HG02981 (cell line): ENCODE results near the gene MPZL3.
A peak's percentile ranks its signal among the peaks of the same experiment; 100 is the strongest.

Experiments used
- ATAC-seq: cut with Tn5 transposase; IDR thresholded peaks from one replicate; pipeline ENCODE4 v1.9.1; 2021; ENCODE audit warnings: mild to moderate bottlenecking, moderate library complexity; ENCODE audit not compliant: unreplicated experiment

MPZL3 gene

DNA sequence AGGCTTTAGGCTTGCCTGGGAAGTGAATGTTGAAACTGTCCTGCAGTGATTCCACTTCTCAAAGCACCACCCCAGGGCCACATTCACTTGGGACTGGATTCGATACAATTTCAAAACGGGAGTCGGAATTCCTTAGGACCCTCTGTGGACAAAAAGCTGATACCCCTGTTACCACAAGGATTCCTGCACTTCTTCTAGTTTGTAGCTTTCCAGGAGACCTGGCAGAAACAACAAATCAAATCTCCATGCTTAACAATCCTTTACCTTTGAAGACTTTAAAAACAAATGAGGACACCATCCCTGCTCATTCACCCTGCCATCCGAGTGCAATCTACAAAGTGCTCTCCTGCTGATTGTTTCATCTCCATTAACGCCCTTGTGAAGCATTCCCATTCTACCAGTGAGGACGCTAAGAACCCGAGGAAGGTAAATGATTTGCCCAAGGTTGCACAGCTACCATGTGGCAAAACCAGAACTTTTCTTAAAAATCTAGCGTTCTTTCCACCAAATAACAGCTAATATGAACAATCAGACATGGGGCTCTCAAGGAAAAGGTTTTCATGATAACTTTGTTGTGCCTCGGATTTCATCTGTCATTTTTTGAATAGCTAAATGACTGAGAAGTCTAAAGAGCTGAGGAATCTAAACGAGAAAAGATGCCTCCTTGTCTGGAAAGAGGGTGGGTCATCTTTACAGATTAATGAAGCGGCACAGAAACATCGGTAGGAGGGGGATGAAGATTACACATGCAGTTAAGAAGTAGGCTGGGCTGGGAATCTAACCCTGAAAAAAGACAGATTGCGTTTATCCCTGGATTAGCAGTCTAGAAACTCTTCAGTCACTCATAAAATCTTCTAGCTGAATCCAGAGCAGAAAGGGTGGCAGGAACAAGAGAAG, 12.7 kb upstream of the MPZL3 start:
- no peak for ATAC-seq

DNA sequence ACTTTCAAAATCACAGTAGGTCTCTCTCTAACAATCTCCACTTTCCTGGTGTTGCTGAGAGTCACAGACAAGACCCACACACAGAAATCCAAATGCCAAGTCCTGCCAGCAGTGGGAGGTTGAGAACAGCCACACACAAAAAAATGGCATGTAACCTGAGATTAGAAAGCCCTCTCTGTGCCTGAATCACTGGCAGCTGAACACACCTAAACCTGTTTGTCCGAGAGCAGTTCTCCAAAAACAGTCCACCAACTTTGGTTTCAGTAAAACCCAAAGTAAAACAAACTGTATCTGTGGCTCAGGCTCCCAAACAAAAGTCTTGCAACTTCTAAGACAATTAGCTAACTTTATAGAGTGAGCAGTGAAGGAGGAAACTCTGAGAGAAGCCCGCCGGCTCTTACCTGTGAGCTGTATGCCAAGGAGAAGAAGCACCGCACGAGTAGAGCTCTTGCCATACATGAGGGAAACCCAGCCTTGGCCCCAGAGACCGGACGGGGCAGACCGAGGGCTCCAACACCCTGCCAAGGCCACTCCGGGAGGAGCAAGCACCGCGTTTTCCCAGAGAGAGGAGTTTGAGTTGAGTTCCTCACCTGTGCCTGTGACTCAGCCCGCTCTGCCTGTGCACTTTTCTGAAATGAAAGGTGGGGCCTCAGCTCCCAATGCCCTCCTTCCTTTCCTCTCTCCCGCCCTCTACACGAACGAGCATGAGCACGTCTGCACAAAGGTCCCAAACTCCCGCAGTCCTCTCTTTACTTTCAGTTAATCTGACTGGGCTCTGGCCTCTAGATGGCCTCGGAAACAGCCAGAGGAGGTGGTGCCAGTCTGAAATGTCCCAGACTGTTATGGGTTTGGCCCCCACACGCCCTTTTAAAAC, 11.8 kb upstream of the MPZL3 start, which contains the start of gene MPZL2:
Gene MPZL2, minus strand, starts transcription at position 603 of the 874 bp plus-strand sequence. Its CDS starts 144 bp downstream, at position 459.
- no peak for ATAC-seq

DNA sequence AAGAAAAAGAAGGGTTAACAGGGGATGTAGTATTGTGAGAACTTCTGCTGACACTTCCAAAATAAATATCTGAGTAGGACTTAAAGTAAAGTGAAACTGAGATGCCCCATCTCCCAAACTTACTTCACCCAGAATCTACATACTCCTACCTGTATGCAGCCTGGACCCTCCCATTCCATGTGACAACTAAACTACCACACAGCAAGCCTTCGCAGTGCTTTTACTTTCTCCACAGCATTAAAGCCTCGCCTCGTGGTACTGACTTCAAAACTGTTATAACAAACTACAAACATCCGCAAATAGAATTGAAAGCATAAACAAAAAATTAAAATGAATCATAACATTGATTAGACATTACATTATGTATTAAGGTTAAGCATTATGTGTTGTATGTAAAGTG, 10.9 kb upstream of the MPZL3 start:
- ATAC-seq: no peak

DNA sequence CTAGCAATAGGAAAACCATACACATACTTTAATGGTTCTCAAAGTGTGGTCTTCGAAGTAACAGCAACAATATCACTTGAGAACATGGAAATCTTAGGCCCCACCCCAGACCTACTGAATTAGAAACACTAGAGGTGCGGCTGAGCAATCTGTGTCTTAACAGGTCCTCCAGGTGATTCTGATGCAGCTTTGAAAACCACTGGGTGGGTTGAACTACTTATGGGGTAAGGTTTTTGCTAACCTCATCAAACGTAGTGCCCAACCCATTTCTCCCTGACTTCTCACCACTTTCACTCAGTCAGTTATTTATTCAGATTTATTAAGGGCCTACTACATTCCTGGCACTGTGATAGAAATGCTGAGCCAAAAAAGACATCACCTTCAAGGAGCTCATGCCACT, 8.2 kb upstream of the MPZL3 start:
- no peak for ATAC-seq

DNA sequence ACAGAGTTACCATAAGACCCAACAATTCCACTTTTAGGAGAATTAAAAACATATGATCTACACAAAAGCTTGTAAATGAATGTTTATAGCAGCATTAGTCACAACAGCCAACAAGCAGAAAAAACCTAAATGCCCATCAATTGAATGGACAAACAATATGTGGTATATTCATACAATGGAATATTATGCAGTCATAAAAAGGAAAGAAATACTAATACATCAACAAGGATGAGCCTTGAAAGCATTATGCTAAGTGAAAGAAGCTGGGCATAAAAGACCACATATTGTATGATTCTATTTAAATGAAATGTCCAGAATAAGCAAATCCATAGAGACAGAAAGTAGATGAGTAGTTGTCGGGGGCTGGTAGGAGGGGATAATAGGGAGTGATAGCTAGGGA, 7.0 kb upstream of the MPZL3 start:
- ATAC-seq: no peak

DNA sequence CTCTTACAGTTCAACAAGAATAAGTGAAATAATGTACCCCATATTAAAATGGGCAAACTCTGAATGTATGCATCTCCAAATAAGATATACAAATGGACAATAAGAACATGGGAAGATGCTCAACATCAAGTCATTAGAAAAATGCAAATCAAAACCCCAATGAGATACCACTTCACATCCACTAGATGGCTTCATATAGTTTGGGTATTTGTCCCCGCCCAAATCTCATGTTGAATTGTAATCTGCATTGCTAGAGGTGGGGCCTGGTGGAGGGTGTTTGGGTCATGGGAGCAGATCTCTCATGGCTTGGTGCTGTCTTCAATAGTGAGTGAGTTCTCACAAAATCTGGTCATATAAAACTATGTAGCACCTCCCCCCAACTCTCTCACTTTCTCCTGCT, 6.2 kb upstream of the MPZL3 start:
- no peak for ATAC-seq

DNA sequence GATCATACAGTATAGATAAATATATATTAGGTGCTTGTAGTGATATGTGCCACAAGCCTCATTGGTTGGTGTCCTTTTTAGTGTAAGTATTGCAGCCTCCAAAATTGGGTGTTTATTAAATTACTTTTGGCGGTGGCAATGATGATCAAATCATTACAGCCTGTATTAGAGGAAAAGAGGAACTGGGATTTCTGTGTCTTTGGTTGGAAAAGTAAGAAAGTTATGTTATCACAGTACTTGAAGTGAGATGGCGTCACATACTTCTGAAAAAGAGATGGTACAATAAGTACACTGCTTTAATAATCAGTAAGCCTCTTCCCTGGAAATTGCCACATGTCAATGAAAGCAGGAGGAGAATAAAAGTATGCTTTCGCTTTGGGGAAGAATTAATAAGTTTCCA, 523 bp upstream of the MPZL3 start:
- peak; percentile 17 for ATAC-seq

DNA sequence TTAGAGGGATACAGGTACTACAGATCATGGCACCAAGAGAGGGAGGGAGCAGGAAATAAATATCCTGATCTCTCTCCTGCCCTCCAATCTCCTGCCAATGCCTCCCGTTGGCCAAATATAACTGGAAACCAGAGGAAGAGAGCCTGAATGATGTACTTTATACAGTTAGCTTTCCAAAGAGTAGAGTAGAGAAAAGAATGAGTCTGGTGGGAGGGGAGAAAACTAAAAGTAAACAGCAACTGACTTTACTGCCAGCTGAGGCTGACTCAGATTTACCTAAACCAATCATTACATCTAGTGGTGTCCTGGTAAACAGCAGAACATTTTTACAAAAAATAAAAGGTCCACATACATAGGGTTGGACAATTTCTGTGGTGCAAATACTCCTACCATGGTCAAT, 5.1 kb downstream of the MPZL3 start:
- ATAC-seq: no peak

DNA sequence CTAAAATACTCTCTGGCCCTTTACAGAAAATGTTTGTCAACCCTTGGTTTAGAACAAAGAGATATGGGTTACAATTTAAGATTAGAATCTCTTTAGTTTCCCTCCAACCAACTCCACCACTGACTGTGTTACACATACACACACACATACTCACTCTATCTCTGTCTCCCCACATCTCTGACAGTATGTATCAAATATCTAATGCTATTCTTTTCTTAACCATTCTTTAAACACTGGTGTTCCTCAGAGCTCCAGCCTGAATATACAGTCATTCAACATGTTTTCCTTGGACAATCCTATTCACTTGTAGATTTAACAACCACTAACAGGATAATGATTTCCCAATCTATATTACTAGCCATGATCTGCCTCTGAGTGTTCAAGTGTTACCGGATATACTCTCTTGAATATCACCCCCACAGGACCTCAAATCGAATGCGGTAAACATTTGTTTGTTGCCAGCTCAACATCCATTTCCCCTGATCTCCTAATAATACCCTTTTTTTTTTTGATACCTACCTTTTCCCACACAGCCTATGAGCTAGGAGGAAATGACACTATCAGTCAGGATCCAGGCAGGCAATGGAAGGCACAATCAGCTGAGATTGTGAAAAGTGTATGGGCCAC, 6.1 kb downstream of the MPZL3 start:
- no peak for ATAC-seq

DNA sequence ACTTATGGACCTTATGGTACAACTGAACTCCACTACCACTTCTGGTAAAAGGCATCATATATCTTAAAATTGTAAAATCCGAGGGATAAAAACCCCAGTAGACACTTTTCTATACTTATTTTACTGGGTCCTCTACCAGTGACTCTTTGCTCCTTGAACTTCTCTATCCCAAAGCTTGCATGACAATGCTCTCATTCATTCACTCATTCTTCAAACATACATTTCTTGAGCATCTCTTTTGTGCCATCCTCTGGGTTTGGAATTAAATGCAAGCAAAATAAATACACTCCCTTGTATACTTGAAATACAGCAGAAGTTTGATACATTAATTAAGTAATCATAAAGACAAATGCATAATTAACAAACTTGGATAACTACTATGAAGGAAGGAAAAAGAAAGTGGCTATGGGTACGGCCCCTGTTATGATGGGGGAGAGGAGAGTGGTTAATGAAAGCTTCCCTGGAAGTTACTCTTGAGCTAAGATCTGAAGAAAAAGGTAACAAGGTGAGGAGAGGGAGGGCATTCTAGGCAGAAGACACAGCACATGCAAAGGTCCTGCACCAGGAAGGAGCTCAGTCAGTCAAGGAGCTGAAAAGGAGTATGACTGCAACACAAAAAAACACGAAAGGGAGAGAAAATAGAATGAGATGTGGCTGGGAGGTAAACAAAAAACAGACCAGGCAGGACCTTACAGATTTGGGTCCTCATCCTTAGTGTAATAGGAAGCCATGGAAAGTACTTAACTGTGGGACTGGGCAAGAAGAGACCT, 8.0 kb downstream of the MPZL3 start:
- no peak for ATAC-seq

DNA sequence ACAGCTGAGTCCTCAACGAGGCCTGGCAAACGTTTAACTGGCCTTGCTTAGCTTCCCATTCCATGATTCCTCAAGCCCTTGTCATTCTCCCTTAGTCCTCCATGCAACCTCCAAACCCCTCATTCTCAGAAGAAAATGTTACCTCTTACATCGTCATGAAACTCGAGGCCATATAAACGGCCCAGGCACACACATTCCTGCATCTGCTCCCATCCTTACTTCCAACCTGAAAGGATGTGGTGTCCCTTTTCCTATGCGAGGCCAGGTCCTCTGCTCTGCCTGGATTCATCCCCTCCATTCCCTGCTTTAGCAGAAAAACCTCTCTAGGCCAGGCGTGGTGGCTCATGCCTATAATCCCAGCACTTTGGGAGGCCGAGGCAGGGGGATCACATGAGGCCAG, 9.0 kb downstream of the MPZL3 start:
- ATAC-seq: no peak

DNA sequence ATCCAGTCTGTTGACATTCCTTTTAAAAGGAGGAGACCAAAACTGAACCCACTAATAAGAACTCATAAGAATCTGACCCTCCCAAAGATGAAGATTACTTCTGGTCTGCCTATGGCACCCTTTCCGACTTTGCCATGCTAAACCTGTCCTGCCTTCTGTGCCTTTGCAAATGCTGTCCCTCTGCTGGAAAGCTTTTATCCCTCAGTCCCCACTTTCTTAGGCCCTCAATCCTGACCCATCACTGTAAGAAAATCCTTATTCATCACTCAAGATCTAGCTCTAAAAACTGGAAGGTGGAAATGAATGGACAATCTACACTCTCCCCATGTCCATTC, 10.4 kb downstream of the MPZL3 start:
- ATAC-seq: no peak

DNA sequence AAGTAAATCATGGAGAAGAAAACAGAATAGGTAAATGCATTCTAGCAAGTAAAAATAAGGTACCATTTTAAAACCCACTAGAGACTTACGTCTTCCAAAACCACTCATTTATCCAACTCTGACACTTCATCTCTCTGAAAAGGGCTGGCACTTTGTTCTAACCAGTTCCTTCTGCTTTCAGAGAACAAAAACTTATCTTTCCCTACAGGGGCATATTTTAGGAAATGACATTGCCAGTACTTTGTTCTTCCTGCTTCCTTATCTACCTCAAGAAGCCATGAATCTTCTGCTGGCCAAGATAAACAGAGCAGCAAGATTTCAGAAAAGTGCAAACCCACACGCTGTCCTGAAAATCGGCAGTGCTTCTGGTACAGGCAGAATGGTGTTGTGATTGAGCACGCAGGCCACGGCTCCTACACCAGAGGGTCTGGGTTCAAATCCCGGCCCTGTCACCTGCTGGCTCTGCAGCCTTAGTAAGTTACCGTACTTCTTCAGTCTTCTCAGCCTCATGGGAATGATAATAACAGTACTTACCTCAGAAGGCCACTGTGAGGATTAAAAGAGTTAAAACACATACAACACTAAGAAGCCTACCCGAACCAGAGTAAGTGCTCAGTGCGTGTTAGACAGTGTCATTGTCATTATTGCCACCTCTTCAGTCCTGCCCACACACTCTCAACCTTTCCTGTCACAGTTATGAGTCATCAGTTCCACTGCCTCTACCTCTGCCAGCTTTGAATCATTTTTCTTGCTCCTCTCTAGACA, 11.0 kb downstream of the MPZL3 start:
- peak; percentile 81 for ATAC-seq

DNA sequence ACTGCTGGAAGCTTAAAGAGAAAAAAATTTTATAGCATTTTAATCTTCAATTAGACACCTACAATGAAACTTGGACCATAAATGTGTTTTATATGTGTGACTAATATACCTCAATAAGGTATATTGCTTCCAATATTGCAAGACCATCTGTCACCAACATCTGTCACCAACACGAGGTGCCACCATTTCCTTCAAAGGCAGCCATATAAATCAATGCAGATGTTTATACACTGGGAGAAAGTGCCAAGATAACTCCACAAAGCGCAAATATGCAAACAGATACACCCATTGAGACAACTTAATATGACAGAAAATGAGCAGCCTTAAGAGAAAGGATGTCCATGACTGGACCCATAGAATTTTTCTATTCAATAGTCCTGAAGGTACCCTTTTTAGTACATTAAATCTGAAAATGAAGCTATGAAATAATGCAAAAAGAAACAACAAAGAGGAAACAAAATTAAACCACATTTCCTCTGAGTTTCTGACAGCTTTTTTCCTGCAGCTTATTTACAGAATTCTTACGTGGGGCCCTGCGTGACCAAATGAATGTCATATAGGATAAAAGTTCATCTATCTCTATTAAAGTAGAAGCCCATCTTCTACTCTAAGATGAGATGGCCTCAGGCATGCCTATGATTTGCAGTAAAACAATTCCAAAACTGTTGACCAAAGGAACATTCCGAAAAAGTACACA, 12.5 kb downstream of the MPZL3 start:
- no peak for ATAC-seq

DNA sequence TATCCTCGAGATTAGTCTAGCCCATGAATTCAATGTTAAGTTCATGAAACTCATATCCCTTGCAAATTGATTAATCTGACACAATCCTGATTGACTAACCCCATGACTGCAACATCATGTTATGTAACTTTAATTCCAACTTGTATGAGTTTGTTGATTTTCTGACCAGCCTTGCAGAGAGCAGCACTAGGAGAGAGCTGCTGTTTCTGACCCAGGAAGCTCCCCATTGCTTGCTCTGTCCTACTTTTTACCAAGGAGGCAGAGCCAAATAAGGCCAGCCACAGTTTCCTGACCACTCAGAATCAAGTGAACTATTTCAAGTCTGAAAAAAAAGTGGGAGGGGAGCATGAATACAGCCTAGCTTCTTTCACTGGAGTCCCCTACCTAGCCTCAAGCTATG, 13.2 kb downstream of the MPZL3 start:
- ATAC-seq: no peak

DNA sequence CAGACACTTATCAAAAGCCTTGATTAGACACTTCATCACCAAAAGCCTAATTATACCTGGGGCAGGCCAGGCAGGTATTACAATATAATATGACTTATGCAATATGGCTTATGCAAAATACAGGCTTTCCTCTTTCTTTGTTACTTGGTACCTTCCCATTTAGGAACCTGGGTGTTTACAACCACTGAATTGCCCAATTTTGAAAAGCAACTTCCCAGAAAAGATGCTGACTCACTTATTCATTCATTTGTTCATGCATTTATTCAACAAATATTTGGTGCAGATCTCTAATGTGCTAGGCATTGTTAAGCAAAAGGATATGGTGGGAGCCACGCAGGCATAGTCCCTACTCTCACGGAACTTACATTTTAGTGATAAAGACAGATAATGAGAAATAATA, 13.7 kb downstream of the MPZL3 start:
- ATAC-seq: no peak

DNA sequence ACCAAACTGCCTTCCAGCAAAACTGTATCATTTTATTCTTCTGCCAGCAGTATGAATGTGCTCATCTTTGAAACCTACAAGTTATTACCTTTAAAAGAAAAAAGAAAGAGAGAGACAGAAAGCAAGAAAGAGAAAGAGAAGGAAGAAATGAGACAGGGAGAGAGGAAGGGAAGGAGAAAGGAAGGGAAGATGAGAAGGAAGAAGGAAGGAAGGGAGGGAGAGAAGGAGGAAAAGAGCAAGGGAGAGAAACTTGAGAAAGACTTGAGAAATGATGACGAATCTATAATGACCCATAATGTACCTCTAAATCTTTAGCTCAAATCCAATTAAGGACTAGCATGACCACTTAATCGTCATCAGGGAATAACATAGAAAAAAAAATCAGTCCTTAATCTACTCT, 16.0 kb downstream of the MPZL3 start:
- ATAC-seq: no peak

DNA sequence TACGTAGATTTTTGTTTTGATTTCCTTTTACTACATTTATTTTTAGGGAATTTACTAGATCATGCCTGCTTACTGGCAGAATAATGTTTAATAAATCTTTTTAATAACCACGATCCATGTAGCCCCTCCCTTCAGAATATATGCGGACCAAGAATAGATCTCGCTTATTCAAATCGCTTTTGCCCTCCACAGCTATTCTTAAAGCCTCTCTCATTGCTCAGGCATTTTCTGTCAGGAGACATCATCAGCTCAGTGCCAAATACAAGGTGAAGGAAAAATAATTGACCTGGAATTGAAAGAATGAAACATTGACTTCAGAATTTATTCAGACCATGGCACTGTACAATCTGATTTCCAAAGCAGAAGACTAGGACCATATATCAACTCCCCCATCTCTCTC, 17.3 kb downstream of the MPZL3 start:
- ATAC-seq: no peak

DNA sequence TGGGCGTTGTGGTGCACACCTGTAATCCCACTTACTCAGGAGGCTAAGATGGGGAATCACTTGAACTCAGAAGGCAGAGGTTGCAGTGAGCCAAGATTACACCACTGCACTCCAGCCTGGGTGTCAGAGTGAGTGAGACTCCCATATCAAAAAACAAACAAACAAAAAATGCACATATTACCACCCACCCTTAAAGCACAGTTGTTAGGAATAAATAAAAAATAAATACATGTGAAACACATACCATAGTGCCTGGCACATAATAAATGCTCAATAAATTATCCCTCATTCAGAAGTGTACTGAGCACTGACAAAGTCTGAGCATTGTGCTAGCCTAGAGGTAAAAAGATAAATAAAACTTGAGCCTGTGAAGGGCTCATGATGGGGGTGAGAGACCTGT, 18.3 kb downstream of the MPZL3 start:
- ATAC-seq: no peak

DNA sequence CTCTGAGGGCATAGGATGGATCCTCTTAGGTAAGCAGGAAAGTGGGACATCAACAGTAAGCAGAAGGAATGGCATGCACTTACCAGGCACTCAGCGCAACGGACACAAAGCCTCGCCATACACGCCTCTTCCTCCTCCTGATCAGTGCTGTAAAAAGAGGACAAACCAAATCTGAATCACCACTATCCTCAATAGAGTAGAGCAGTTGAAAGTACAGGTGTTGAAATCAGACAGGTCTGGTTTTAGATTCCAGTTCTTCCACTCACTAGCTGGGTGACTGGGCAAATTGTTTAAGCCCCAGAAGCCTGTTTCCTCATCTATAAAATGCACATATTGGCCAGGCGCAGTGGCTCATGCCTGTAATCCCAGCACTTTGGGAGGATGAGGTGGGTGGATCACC, 18.8 kb downstream of the MPZL3 start:
- ATAC-seq: no peak
